GF-D8 (cell line): ENCODE measurements around the gene GSE1.

ENCODE experiments used
- DNase-seq: peaks from one replicate; lab custom pipeline; 2025; lab: John Stamatoyannopoulos, UW

GSE1 gene

DNA sequence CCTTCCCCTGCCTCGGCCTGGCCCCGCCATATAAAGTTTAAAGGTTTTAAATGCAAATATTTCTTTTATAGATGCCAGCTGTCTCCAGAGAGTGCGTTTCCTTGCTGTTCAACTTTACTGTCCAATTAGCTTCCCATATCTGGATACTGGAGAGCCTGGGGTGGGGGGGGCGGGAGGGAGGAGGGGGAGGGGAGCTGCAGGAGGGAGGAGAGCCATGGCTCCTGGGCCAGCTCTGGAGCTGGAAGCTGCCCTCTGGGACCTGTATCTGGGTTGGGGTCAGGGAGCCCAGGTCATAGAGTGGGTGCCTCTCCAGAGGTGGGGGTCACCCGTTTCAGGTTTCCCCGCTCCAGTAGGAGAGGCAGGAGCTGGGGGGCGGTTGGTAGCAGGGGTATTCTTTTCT lies 6.2 kb upstream of the GSE1 start:
- DNase-seq, result no peak

DNA sequence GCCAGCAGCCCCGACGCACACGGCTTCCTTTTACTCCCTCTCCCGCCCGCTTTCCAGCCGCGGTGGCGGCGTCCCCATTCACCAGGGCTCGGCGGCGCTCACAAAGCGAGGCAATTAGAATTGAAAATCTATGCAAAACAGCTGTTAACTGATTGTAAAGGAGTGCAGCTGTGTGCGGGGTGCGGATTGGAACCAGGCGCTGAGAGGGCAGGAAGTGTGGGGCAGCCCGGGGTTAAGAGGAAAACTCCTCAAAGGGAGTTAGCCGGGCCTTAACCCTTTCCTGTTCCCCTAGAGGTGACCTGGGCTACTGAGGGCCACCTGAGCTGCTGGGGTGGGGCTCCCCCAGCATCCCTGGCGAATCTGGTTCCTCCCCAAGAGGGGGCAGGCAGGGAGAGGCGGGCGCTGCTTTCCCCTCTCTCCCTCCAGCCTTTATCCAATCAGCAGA lies 5.8 kb upstream of the GSE1 start:
- peak; percentile 45 for DNase-seq

DNA sequence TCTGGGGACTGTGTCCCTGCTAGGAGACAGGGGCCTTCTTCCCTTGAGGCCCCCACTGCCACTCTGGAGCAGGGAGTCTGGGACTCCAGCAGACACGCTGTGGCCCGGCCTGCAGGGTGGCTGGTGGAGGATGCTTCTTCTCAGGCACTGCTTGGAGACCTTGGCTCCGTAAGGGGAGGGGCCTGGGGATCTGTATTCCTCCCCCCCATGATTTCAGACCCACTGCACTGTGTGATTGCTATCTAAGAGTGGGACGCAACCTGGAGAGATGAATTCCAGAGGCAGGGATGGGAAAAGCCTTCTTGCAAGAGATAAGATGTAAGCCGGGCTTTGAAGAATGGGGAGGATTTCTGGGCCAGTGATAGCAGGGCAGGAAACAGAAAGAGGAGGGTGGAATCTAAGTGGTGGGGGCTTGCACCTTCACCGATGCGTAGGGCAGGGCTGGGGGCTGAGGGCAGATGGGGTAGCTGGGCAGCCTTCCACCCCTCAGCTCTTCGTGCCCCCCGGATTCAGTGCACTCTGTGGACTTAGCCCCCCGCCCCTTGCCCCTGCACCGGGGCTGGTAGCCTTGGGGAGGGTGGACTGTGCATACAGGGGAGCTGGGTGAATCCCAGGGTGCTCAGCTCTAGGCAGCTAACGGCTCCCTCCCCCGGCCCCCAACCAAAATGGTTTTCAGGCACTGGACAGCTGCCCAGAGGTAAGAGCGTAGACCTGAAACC lies 5.2 kb upstream of the GSE1 start:
- DNase-seq, result no peak

DNA sequence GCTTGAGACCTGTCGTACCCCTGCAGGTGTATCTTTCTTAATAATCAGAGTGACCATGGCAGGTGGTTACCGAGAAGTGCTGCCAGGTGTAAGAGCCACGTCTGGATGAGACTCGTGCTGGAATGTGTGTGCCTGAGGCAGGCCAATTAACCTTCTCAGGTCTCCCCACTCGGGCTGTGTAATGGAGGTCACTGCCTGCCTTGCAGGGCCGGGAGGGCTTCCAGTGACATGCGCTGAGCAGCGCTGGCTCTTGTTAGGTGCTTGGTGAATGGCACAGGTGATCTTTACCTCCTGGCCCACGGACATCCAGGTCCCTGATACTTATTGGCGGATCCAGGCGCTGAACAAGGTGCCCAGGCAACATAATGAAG lies 4.6 kb upstream of the GSE1 start:
- DNase-seq, result no peak

DNA sequence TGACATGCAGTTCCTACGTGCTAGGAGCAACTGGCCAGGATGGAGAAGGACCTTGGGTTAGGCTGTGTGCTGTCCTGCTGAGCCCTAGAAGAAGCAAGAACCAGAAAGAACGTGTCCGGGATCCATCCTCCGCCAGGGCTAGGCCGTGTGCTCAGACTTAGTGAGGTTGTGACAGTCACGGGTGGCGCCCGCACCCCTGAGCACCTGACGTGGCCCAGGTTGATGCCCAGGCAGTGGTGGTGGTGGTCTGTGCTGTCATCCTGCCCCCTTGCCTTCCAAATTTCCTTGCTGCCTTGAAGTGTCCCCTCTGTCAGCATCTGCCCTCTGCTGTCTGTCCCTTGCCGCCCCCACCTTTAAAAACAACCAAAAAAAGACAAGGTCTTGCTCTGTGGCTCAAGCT lies 4.2 kb upstream of the GSE1 start:
- no peak for DNase-seq

DNA sequence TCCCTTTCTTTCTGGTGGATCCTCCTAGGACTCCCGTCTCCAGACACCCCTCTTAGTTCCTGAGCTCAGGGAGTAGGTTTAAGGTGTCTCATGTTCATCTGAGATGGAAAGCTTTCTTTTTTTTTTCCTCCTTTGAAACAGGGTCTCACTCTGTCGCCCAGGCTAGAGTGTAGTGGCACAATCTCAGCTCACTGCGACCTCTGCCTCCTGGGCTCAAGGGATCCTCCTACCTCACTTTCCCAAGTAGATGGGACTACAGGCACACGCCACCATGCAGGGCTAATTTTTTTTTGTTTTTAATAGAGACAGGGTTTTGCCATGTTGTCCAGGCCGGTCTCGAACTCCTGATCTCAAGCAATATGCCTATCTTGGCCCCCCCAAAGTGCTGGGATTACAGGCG lies 3.6 kb upstream of the GSE1 start:
- no peak for DNase-seq

DNA sequence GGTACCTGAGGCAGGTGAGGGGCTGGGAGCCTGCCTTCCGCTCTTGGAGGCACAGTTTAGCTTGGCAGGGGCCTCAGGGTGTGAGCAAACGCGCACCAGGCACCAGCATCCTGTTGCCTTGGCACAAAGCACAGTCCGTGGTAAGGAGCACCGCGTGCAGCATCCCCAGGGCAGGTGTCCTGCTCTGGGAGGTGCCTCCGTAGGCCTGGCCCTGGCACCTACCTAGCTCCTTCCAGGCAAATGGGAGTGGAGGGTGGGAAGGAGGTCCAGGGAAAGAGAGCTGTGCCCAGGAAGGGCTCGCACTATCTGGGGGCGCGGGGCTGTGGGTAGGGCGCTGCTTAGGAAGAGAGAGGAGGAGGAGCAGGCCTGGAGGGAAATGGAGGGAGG lies 3.1 kb upstream of the GSE1 start:
- DNase-seq, result no peak

DNA sequence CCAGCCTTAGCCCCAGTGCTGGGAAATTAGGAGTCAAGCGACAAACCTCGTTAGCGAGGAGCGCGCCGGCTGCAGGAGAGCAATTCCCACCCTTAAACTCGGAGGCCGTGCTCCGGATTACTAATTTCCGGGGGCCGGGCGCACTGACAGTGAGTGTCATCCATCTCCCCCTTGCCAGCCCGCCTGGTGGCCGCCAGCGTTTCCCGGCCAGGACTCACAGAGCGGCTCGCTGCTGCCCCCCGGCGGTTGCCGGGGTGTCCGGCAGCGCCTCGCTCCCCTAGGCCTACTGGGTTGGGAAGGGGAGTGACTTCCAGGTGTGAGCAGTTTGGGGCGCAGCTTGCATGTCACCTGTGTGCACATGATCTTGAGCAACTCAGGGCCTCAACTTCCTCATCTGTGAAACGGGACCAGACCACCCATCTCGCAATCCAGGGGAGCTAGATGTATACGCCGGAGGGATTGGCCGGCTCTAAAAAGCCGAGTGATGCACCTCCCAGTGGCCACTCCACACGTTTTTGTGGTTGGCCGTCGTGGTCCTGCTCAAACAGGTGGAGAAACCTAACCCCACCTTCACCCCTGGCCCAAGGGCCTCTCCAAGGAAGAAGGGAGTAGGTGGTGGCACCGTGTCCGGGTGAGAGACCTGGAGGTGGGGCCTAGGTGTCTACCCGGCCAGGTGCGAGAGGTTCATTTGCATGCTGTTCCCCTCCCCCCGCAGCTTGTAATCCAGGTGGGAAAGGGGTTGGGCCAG lies 2.5 kb upstream of the GSE1 start:
- DNase-seq, result peak; percentile 76

DNA sequence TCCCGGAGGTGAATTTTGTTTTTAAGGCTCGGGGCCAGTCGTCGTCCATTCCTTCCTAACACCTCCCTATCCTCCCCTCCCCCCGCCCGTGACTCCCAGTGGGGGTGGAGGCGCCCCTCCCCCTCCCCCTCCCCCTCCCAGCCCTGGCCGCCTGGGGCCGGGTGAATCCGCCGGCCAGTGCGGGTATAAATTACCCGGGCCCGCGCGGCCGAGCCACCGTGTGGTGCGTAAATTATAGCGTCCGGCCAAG lies 2.0 kb upstream of the GSE1 start:
- no peak for DNase-seq

DNA sequence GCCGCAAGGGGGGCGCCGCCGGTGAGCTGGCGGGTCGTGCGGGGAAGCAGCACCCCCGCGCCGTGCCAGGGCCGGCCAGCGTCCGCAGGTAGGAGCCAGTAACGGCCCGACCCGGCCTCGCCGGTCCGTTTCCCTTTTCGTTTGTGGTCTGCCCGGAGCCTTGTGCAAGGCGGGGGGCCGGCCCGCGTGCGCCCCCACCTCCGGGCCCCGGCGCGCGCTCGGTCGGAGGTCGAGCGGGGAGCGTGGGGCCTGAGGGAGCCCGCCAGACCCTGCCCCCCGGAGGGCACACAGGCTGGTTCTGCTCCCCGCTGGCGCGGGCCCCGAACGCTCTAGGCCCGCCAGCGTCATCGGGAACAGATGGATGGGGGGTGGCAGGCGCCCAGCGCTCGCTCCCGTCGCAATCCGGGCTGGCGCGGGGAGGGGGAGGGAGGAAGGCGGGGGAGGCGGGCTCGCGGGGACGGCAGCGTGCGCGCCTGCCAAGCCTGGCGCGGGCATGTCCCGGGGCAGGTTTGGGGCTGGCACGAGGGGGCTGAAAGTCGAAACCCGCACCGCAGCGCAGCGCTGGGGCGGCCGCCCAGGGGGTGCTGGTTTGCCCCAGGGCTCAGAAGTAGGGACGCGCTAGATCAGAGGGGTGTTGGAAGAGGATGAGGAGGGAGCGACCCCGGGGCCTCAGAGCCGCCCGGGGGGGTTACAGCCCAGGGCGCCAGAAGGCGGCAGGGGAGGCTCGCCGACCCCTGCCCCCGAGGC lies 1.5 kb upstream of the GSE1 start:
- DNase-seq, result peak; percentile 72

DNA sequence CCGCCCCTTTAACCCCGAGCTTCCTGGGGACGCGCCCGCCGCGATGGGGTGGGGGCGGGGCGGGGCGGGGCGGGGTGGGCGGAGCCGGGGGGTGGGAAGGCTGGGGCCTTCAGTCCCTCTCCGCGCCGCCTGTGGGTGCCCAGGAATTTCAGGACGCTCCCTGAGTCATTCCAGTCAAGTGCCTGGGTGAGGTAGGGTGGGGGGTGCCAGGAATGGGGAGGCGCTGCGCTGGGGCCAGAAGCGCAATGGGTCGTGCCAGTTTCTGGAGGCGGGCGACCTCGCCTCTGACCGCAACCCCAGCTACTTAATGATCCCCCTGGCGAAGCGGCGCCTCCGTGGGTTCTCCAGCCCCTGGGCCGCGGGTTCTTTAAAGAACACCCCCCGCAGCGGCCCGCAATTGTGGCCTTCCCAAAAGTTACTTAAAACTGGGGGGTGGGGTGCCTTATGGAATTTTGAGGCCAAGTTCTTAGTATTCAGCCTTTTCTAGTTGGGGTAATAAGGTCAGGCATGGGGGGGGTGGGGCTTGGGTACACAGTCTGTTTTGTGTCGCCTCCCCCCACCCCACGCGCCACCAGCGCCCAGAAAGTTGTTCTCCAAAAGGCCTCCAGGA lies 826 bp upstream of the GSE1 start:
- DNase-seq, result peak; percentile 71

DNA sequence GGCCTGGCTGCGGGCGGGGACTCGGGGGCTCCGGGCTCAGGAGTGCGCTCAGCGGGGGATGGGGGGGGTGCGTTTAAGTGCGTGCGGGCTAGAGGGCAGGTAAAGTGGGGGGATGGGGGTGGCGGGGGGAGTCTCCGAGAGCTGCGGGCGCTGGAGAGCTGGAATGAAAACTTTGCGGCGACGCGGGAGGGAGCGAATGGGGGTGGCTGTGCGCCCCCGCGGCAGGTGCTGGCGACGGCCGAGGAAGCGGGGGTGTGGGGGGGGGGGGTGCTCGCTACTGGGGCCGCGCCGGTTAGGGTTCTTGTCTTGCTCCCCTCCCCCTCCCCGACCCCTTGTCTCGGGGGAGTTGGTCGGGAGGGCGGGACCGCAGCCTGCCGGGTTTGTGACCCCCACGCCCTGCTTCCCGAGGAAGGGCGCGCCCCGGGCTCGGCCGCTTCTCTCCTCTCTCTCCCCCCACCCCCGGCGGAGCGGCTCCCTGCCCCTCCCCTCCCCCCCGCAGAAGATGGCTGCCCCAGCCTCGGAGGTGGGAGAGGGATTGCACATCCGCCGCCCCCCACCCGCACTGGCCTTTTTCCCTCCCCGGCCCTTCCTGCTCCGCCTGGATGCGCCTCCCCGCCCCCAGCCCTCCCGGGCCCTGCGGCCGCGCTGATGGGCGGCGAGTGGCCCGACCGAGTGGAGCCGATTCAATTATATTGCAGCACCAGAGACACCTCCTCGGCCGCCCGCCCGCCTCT lies 649 bp downstream of the GSE1 start:
- peak; percentile 87 for DNase-seq

DNA sequence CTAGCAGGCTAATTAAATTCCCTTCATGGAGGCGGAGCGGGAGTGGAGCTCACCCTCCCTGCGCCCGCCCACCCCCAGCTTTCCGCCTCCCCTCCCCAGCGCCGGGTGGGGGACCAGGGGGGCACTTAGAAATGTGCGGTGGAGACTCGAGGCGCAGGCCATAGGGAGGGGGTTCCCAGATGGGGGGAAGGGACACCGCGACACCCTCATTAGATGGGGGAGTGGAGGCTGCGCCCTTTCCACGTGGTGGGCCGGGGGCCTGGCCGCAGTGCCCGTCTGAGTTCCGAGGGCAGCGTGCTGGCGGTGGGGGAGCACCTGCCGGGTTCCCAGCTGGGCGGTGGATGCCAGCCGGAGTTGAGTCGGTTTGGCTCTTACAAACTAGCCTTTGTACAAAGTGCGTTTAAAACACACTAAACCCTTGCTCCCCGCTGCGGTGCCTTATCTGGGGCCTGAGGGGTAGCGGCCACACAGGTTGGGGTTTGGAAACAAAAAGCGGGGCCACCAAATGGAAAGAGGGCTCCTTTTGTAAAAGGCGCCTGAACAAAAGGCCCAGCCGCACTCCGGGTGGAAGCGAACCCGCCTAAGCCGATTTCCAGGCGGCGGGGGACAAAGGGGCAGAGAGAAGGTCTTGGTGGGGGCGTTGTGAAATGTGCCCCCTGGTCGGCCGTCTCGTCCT lies 1.4 kb downstream of the GSE1 start:
- DNase-seq, result no peak

DNA sequence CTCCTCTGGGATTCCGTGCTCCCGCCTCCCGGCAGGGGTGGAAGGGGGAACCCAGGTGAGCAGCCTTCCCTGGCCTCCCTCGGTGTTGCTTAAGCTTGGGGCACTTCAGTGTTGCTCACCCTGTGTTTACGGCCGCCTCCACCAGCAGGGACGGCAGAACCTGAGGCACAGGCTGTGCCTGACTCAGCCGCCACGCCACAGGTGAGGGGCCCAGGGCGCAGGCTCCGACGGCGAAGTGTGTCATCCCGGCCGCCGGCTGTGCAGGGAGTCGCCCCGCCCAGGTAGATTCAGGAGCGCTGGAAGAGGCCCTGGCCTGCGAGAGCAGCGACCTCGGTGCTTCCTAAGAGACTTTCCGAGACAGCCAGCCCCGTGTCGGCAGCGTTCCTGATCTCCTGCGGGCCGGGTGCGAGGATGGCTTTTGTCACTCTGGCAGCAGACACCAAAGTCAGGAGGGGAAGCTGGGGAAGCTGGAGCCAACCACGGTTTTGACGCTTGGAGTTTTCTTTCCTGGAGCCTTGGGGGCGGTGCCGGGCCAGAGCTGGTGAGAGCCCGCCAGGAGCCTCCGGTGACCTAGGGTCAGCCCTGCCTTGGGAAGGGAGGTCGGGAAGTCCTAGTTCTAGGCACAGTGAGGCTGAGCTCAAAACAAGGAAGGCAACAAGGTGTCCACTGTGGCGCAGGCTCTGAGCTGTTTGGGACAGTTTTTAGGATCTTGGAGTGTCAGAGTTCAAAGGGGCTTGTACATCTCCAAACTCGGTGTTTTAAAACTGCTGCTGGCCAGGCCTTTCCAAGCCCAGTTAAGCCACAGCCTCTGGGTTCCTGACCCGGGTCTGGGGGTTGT lies 2.1 kb downstream of the GSE1 start:
- DNase-seq, result peak; percentile 13

DNA sequence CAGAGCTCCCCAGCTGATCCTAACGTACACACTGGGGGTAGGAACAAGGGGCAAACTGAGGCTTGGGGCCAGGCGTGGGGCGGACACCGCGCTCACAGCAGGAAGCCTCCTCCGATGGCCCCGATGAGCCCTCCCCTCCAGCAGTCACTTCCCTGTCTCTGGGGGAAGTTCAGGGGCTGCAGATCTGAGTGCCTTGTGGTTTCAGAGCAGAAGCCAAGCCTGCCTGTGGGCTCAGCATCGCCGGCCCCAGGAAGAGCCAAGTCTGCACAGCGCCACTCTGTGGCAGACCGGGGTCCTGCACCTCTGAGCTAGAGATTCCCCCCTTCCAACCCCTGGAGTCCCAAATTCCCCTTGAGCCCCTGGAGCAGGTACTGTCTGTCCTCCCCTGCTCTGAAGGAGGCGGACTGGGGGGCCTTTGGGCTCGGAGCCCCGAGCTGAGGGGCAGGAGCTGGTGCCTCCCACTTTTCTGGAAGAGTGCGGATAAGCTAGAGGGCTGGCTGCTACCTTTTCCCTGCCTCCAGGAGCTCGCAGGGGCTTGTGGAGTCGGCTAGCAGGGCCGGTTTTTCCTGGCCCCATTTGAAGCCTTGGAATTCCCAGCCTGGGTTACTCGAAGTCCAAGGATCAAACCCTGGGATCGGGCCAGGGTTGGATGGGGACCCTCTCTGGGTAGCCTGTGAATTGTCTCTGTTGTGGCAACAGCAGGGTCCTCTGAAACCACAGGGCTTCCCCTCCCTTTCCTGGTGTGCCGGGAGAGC lies 2.9 kb downstream of the GSE1 start:
- DNase-seq, result peak; percentile 91

DNA sequence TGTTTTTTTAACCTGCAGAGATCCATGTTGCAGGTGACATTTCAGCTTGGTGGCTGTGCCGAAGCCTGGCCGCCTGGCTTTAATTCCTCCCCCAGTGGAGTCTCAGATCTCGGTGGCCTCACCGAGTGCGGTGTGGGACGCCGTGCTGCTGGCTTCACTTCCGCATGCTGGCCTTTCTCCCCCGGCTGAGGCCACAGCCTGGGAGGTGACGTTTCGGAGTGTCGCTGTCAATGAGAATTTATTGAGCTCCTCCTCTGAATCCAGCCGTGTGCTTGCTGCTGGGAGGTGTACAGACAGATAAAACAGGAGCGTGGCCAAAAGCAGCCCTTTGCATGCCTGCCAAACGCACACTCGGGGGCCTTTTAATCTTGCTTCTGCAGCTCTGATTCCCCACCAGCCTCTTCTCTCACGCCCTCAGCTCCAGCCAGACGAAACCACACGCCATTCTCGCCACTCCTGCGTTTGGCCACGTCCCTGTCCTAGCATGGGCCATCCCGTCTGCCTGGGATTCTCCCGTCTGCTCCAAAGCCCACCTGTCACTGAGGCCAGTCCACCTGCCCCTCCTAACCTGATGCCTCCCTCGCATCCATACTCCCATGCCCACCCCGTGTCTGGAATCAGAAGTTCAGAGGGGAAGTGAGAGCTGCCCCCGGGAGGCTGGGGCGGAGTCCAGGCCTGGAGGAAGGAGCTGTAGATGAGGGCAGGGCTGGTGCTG lies 3.6 kb downstream of the GSE1 start:
- peak; percentile 56 for DNase-seq

DNA sequence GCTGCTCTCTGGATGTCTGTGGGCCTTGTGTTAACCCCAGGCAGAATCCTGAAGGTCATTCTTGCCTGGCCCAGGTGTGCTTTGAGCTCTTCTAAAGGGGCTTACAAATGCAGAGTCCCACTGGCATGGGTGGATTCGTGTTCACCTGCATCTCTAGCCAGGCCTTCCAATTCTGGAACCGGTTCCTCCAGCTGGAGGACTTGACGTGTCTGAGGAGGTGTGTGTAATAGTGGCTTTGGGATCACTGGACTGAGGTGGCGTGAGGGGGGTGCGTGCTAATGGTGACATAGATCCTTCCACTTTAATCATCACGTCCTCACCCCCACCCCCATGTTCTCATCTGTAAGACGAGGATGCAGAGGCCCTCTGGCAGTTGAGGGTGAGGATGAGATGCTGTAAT lies 4.8 kb downstream of the GSE1 start:
- no peak for DNase-seq

DNA sequence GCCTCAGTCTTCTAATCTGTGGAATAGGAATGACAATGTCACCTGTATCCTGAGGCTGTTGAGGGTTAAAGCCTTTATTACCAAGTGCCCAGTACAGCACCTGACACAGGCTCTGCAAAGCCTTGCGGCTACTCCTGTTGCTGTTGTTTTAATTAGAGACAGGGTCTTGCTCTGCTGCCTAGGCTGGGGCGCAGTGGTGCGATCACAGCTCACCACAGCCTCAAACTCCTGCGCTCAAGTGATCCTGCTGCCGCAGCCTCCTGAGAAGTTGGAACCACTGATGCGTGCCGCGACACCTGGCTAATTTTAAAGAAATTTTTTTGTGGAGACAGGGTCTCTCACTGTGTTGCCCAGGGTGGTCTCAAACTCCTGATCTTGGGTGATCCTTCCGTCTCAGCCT lies 5.4 kb downstream of the GSE1 start:
- no peak for DNase-seq

DNA sequence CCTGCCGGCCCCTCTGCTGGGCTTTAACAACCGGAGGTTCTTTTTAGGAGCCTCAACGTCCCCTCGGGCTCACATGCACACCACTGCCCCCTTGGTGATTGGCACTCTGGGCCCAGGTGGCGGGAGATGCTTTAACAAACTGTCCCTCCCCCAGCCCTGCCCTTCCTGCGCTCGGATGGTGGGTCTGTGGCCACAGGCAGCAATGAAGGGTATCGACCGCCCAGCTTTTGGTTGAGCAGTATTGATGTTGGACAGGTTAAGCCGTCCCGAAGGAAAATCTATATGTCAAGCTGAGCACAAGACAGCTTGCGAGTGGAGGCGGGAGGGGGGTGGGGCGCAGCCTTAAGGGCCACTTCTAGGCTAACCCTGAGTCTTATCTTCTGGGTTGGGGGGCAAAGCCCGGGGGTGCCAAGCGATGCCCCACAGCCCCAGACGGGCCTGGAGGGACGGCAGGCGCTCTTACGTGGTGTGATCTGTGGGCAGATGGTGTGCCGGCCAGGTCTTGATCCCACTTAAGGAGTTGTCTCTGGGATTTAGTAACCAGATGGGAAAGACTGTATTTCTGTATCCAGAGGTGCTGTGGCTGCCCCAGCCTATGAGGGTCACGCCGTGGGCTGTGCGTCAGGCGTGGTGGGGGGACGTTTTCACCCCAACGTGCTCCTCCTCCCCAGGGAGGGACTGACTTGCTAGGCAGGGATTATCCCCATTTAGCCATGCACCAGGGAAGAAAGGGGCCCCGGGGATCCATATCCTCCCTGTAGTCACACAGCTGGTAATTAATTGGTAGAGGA lies 6.2 kb downstream of the GSE1 start:
- no peak for DNase-seq
